NT2/D1 (cell line): Measurements from ENCODE around the gene RGS14.

Source experiments
- YY1 ChIP-seq: IDR thresholded peaks from 2 replicates; pipeline ENCODE4 v1.6.1; 2011; ENCODE audit not compliant: insufficient read length, insufficient read depth
- ZNF274 ChIP-seq: IDR thresholded peaks from 2 replicates; pipeline ENCODE4 v1.6.1; 2011; ENCODE audit warnings: mild to moderate bottlenecking, low read depth, low read length

GRCh38 chr5:177410575-177410974 lies 52.9 kb downstream of the RGS14 start:
- TF ChIP-seq YY1 (no peak), ZNF274 (no peak)
